PC-3 (cell line): ENCODE results near the gene LCP1.

Experiments
- CTCF ChIP-seq: fragments of 300-600 bp; sonication (generic); conservative IDR thresholded peaks from 2 replicates; pipeline ENCODE4 v1.5.1; 2017; ENCODE audit warnings: antibody characterized with exemption, low read depth, mild to moderate bottlenecking, low read length
- EZH2 ChIP-seq: fragments of 300-600 bp; sonication (generic); IDR thresholded peaks from one replicate; pipeline ENCODE4 v1.6.1; 2017; ENCODE audit warnings: antibody characterized with exemption, mild to moderate bottlenecking, low read length; ENCODE audit not compliant: unreplicated experiment
- EZH2phosphoT487 ChIP-seq: fragments of 300-600 bp; sonication (generic); IDR thresholded peaks from 2 replicates; pipeline ENCODE4 v1.6.1; 2018; ENCODE audit warnings: mild to moderate bottlenecking, antibody characterized with exemption, low read length, borderline replicate concordance

- TF ChIP-seq CTCF (no peak), EZH2 (no peak), EZH2phosphoT487 (no peak)
Observed at GRCh38 chr13:46172531-46172991, 9.4 kb downstream of the LCP1 start.
